Ovary (tissue), 3 donors: ENCODE results near the gene ETHE1.

ENCODE experiments used
- CTCF ChIP-seq, 3 donors: fragments of 450-650 bp in 2 of 3; fragments of 200-600 bp in 1 of 3; IDR thresholded peaks; one replicate each; pipeline versions ENCODE4 v1.5.1 to v1.8.0; 2016 to 2022; ENCODE audit warnings: antibody characterized with exemption in 3 of 3, mild to moderate bottlenecking in 1 of 3
- EP300 ChIP-seq: sonication (generic); formaldehyde crosslinking; IDR thresholded peaks from one replicate; pipeline ENCODE4 v1.6.1; 2017; ENCODE audit warnings: antibody characterized with exemption
- POLR2A ChIP-seq: fragments of 450-650 bp; IDR thresholded peaks from one replicate; pipeline ENCODE4 v1.6.1; 2017; ENCODE audit warnings: antibody characterized with exemption, mild to moderate bottlenecking, moderate library complexity
- donor health status: DM: no; HTN: no; CAD: no.

- no peak for TF ChIP-seq CTCF (IDR thresholded peaks at IDR 0.05)
- TF ChIP-seq POLR2A, result no peak
- no peak for TF ChIP-seq EP300
Observed at GRCh38 chr19:43540381-43540780, 13.4 kb upstream of the ETHE1 start.
